Measurements from ENCODE around the gene TLX2.

GRCh38 chr2:74566754-74567085, 52.5 kb downstream of the TLX2 start:
- no peak for TF ChIP-seq HMGXB4 (CRISPR knock-in tag; IDR thresholded peaks at IDR 0.05; ENCODE audit: borderline replicate concordance)
- TF ChIP-seq CHD2 (IDR thresholded peaks at IDR 0.05; ENCODE audit: low read length, partially characterized antibody): no peak
- no peak for TF ChIP-seq CTCF (IDR thresholded peaks at IDR 0.05)
- no peak for TF ChIP-seq MYC (IDR thresholded peaks at IDR 0.05; ENCODE audit: borderline replicate concordance, low read length)
- TF ChIP-seq HES2 (IDR thresholded peaks at IDR 0.05): no peak

Measured in A549 (cell line).